HepG2 (cell line): ENCODE measurements around the gene TOB1. TPM values are rescaled to one million over a fixed set of nuclear protein-coding genes. Genes with fewer than 3 reads are reported as not detected.

ENCODE experiments used
- CCDC6 ChIP-seq: sonication (generic); formaldehyde crosslinking; IDR thresholded peaks from 2 replicates; pipeline ENCODE4 v1.8.1; 2022; ENCODE audit warnings: mild to moderate bottlenecking, missing genetic modification reagents, moderate library complexity
- HMG20B ChIP-seq: conservative IDR thresholded peaks from 2 replicates; pipeline ENCODE4 v1.6.1; 2016; ENCODE audit warnings: missing genetic modification reagents, missing compliant biosample characterization
- MED1 ChIP-seq: sonication (generic); formaldehyde crosslinking; IDR thresholded peaks from 2 replicates; pipeline ENCODE4 v1.4.0; 2020; ENCODE audit warnings: missing genetic modification reagents
- MZF1 ChIP-seq: sonication (generic); formaldehyde crosslinking; IDR thresholded peaks from 2 replicates; pipeline ENCODE4 v1.8.1; 2023; ENCODE audit warnings: mild to moderate bottlenecking, missing genetic modification reagents, borderline replicate concordance
- NFRKB ChIP-seq: fragments of 450-650 bp; IDR thresholded peaks from 2 replicates; pipeline ENCODE4 v1.6.1; 2017
- PCBP1 ChIP-seq: fragments of 200-400 bp; formaldehyde crosslinking; IDR thresholded peaks from 2 replicates; pipeline ENCODE4 v1.6.1; 2017; ENCODE audit warnings: mild to moderate bottlenecking, low read depth, low read length, borderline replicate concordance
- SMARCC2 ChIP-seq: fragments of 450-650 bp; IDR thresholded peaks from 2 replicates; pipeline ENCODE4 v1.6.1; 2017; ENCODE audit warnings: antibody characterized with exemption, mild to moderate bottlenecking
- TCF7 ChIP-seq: sonication (generic); IDR thresholded peaks from 2 replicates; pipeline ENCODE4 v1.6.1; 2016; ENCODE audit warnings: antibody characterized with exemption, low read depth
- TCF7L2 ChIP-seq: IDR thresholded peaks from 2 replicates; pipeline ENCODE4 v1.6.1; 2011; ENCODE audit warnings: mild to moderate bottlenecking, low read depth, low read length, moderate library complexity
- XRCC5 ChIP-seq: fragments of 200-400 bp; formaldehyde crosslinking; optimal IDR thresholded peaks from 2 replicates; pipeline ENCODE3; 2017; ENCODE audit warnings: mild to moderate bottlenecking, low read length
- YY1 ChIP-seq: IDR thresholded peaks from 2 replicates; pipeline ENCODE4 v1.6.1; 2011; ENCODE audit warnings: low read length, low read depth, moderate library complexity, mild to moderate bottlenecking; ENCODE audit not compliant: insufficient read depth, insufficient replicate concordance
- ZBTB7A ChIP-seq: sonication (generic); formaldehyde crosslinking; IDR thresholded peaks from 2 replicates; pipeline ENCODE4 v1.8.0; 2022; ENCODE audit warnings: mild to moderate bottlenecking, missing genetic modification reagents
- ZIK1 ChIP-seq: sonication (generic); formaldehyde crosslinking; IDR thresholded peaks from 2 replicates; pipeline ENCODE4 v1.5.0; 2020; ENCODE audit warnings: mild to moderate bottlenecking, low read depth, missing genetic modification reagents, borderline replicate concordance
- ZNF652 ChIP-seq: IDR thresholded peaks from 2 replicates; pipeline ENCODE4 v1.6.1; 2016; ENCODE audit warnings: low read depth, borderline replicate concordance
- ZNF775 ChIP-seq: sonication (generic); formaldehyde crosslinking; IDR thresholded peaks from 2 replicates; pipeline ENCODE4 v1.4.0; 2020; ENCODE audit warnings: missing genetic modification reagents, mild to moderate bottlenecking, moderate library complexity, borderline replicate concordance
- polyA plus RNA-seq, 8 experiments: library from polyadenylated mRNA; depleted of rRNA in 3 of 8; stranded (reverse) in 7 of 8; unstranded in 1 of 8; fragments of >200 nt; fragmentation: Illumina TruSeq in 4 of 8; extraction: Trizol in 4 of 8; gene quantifications; 2 replicates each; pipeline versions ENCODE4 v1.2.1 to v1.2.3, GENCODE V29; 2011 to 2016; ENCODE audit warnings: low read depth in 4 of 8, missing spikeins in 1 of 8, mixed read lengths in 1 of 8; ENCODE audit not compliant: insufficient read depth in 1 of 8
- total RNA-seq, 5 experiments: library from RNA; depleted of rRNA; stranded (reverse); fragments of >200 nt; fragmentation: Illumina TruSeq; extraction: Trizol; gene quantifications; 2 replicates each; pipeline ENCODE4 v1.2.3, GENCODE V29; 2016; ENCODE audit warnings: low read depth in 1 of 5
- TF ChIP-seq, protein P1 (sequence below): sonication (generic); formaldehyde crosslinking; IDR thresholded peaks from one replicate; pipeline ENCODE4 v1.5.1; 2020; ENCODE audit warnings: mild to moderate bottlenecking, missing genetic modification reagents; ENCODE audit errors: not compliant biosample characterization
- TF ChIP-seq, protein P2 (sequence below): IDR thresholded peaks from 2 replicates; pipeline ENCODE4 v1.4.0; 2020; ENCODE audit warnings: mild to moderate bottlenecking, missing genetic modification reagents

The TOB1 gene
- total and polyA plus RNA-seq, 2 of the 13 experiments (the other 11 are each of a cell fraction or from before 2014, with no cell fraction given) = 21.9 to 57.7 TPM

DNA sequence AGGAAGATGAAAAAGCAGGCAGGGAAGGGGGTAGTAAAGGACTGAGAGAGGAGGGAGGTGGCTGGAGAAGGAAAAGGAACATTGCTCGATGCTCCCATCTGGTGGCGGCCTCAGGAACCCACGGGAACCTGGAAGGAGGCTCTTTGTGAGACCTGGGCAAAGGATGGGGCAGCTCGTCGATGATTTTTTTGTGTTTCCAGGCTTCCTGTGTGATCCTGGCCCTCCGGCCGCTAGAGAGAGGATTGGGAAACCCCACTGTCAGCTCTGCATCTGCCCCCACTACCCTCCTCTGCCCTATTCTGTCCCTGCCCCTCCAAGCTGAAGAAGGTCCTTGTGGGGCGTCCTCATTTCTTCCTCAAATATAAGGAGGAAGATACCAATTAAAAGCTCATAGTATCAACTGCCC, 24.2 kb downstream of the TOB1 start (continued):
- TF ChIP-seq CCDC6 (CRISPR knock-in tag) = 0 out of 2 replicates have a peak, but pooled peaks have one; percentile 16
- no peak for TF ChIP-seq SMARCC2
- no peak for TF ChIP-seq MZF1 (CRISPR knock-in tag)
- TF ChIP-seq TCF7 = no peak
- no peak for TF ChIP-seq YY1
- TF ChIP-seq ZNF652 = no peak
- no peak for TF ChIP-seq ZNF775
- no peak for TF ChIP-seq HMG20B (CRISPR knock-in tag)
- TF ChIP-seq, protein P1, sequence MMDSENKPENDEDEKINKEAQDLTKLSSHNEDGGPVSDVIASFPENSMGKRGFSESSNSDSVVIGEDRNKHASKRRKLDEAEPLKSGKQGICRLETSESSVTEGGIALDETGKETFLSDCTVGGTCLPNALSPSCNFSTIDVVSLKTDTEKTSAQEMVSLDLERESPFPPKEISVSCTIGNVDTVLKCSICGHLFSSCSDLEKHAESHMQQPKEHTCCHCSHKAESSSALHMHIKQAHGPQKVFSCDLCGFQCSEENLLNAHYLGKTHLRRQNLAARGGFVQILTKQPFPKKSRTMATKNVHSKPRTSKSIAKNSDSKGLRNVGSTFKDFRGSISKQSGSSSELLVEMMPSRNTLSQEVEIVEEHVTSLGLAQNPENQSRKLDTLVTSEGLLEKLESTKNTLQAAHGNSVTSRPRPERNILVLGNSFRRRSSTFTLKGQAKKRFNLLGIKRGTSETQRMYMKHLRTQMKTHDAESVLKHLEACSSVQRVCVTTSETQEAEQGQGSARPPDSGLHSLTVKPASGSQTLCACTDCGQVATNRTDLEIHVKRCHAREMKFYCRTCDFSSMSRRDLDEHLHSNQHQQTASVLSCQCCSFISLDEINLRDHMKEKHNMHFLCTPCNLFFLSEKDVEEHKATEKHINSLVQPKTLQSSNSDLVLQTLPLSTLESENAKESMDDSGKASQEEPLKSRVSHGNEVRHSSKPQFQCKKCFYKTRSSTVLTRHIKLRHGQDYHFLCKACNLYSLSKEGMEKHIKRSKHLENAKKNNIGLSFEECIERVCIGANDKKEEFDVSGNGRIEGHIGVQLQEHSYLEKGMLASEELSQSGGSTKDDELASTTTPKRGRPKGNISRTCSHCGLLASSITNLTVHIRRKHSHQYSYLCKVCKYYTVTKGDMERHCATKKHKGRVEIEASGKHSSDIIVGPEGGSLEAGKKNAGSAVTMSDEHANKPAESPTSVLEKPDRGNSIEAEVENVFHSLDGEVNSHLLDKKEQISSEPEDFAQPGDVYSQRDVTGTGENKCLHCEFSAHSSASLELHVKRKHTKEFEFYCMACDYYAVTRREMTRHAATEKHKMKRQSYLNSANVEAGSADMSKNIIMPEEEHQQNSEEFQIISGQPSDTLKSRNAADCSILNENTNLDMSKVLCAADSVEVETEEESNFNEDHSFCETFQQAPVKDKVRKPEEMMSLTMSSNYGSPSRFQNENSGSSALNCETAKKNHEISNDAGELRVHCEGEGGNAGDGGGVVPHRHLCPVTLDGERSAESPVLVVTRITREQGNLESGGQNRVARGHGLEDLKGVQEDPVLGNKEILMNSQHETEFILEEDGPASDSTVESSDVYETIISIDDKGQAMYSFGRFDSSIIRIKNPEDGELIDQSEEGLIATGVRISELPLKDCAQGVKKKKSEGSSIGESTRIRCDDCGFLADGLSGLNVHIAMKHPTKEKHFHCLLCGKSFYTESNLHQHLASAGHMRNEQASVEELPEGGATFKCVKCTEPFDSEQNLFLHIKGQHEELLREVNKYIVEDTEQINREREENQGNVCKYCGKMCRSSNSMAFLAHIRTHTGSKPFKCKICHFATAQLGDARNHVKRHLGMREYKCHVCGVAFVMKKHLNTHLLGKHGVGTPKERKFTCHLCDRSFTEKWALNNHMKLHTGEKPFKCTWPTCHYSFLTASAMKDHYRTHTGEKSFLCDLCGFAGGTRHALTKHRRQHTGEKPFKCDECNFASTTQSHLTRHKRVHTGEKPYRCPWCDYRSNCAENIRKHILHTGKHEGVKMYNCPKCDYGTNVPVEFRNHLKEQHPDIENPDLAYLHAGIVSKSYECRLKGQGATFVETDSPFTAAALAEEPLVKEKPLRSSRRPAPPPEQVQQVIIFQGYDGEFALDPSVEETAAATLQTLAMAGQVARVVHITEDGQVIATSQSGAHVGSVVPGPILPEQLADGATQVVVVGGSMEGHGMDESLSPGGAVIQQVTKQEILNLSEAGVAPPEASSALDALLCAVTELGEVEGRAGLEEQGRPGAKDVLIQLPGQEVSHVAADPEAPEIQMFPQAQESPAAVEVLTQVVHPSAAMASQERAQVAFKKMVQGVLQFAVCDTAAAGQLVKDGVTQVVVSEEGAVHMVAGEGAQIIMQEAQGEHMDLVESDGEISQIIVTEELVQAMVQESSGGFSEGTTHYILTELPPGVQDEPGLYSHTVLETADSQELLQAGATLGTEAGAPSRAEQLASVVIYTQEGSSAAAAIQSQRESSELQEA (CRISPR knock-in tag) = no peak
- no peak for TF ChIP-seq PCBP1
- TF ChIP-seq ZBTB7A = no peak
- TF ChIP-seq MED1 (CRISPR knock-in tag) = no peak
- peak; percentile 59 for TF ChIP-seq XRCC5
- TF ChIP-seq NFRKB = no peak
- TF ChIP-seq, protein P2, sequence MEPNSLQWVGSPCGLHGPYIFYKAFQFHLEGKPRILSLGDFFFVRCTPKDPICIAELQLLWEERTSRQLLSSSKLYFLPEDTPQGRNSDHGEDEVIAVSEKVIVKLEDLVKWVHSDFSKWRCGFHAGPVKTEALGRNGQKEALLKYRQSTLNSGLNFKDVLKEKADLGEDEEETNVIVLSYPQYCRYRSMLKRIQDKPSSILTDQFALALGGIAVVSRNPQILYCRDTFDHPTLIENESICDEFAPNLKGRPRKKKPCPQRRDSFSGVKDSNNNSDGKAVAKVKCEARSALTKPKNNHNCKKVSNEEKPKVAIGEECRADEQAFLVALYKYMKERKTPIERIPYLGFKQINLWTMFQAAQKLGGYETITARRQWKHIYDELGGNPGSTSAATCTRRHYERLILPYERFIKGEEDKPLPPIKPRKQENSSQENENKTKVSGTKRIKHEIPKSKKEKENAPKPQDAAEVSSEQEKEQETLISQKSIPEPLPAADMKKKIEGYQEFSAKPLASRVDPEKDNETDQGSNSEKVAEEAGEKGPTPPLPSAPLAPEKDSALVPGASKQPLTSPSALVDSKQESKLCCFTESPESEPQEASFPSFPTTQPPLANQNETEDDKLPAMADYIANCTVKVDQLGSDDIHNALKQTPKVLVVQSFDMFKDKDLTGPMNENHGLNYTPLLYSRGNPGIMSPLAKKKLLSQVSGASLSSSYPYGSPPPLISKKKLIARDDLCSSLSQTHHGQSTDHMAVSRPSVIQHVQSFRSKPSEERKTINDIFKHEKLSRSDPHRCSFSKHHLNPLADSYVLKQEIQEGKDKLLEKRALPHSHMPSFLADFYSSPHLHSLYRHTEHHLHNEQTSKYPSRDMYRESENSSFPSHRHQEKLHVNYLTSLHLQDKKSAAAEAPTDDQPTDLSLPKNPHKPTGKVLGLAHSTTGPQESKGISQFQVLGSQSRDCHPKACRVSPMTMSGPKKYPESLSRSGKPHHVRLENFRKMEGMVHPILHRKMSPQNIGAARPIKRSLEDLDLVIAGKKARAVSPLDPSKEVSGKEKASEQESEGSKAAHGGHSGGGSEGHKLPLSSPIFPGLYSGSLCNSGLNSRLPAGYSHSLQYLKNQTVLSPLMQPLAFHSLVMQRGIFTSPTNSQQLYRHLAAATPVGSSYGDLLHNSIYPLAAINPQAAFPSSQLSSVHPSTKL (CRISPR knock-in tag) = peak; percentile 32; the same call in 1 of the 2 replicates
- no peak for TF ChIP-seq ZIK1 (CRISPR knock-in tag)
- no peak for TF ChIP-seq TCF7L2
